Heart right ventricle (tissue), 16 donors: ENCODE data around the gene TSPAN17. TPM values are rescaled to one million over a fixed set of nuclear protein-coding genes. Genes with fewer than 3 reads are reported as not detected.

Experiments used
- ATAC-seq, 8 donors: fragments of 200-7000 bp; cut with Tn5 transposase; one replicate each; pipeline ENCODE4 v1.9.1; 2020; ENCODE audit warnings: mild to moderate bottlenecking in 8 of 8, moderate library complexity in 8 of 8, moderate number of reproducible peaks in 1 of 8
- DNase-seq, 2 donors: peaks; one replicate each; pipeline ENCODE4 v3.0.0-alpha.2; 2020
- H3K27ac ChIP-seq, 10 donors: fragments of 200-600 bp; sonication (generic) in 2 of 10; one replicate each; pipeline versions ENCODE4 v1.5.0 to v1.8.0; 2020 to 2022; ENCODE audit warnings: mild to moderate bottlenecking in 3 of 10
- H3K27me3 ChIP-seq, 7 donors: fragments of 200-600 bp; one replicate each; pipeline ENCODE4 v1.8.0; 2021 to 2022; ENCODE audit warnings: mild to moderate bottlenecking in 2 of 7
- H3K36me3 ChIP-seq, 9 donors: fragments of 200-600 bp; sonication (generic) in 1 of 9; one replicate each; pipeline versions ENCODE4 v1.5.0 to v1.8.0; 2020 to 2022; ENCODE audit warnings: mild to moderate bottlenecking in 2 of 9
- H3K4me1 ChIP-seq, 9 donors: fragments of 200-600 bp; sonication (generic) in 1 of 9; one replicate each; pipeline versions ENCODE4 v1.5.0 to v1.8.0; 2020 to 2022; ENCODE audit warnings: mild to moderate bottlenecking in 4 of 9
- H3K4me3 ChIP-seq, 10 donors: fragments of 200-600 bp; sonication (generic) in 2 of 10; one replicate each; pipeline versions ENCODE4 v1.5.0 to v1.8.0; 2020 to 2022; ENCODE audit warnings: mild to moderate bottlenecking in 7 of 10, moderate library complexity in 2 of 10
- H3K9me3 ChIP-seq, 11 donors: fragments of 200-600 bp in 10 of 11; sonication (generic) in 2 of 11; one replicate each; pipeline versions ENCODE4 v1.5.0 to v1.8.0; 2013 to 2022; ENCODE audit warnings: mild to moderate bottlenecking in 2 of 11, control low read depth in 1 of 11, moderate library complexity in 1 of 11
- WGBS, 2 donors: extraction: QIAGEN DNeasy Blood & Tissue Kit; methylation state at CpG; one replicate each; pipeline ENCODE4 v1.1.7; 2013; ENCODE audit warnings: inconsistent platforms in 1 of 2; 5-methylcytosine and 5-hydroxymethylcytosine counted together
- intact Hi-C, 10 donors: fragments of 100-400 bp; cut with DNase I; formaldehyde crosslinking; loops; one replicate each; pipeline versions ENCODE4 v1.11.1 to v1.14.2; 2022
- polyA plus RNA-seq, 2 donors: library from polyadenylated mRNA; stranded (reverse); fragments of 200-250 nt; gene quantifications; one replicate each; pipeline ENCODE4 v1.2.3, GENCODE V29; 2013
- total RNA-seq, 10 donors: library from RNA; stranded (reverse); fragmentation: NEBNext Ultra II Directional in 3 of 10; extraction: Animal tissue kit (Norgen Biotek cat#: 25700) in 3 of 10; gene quantifications; one replicate each; pipeline versions ENCODE4 v1.2.1 to v1.2.4, GENCODE V29; 2021 to 2023
- TF ChIP-seq, protein P1 (sequence below), 9 donors: fragments of 200-600 bp; sonication (generic) in 2 of 9; IDR thresholded peaks; one replicate each; pipeline versions ENCODE4 v1.5.0 to v1.8.0; 2021 to 2022; ENCODE audit warnings: antibody characterized with exemption in 9 of 9, mild to moderate bottlenecking in 5 of 9, moderate library complexity in 1 of 9
- donor health status: Arrhythmogenic right ventricular cardiomyopathy.
- donor health status: ischemic (EF 13 %, LVEDD 7.1; RV severe dilation, severe dysfunction).
- donor health status: healthy with polysubstance abuse.
- donor health status: DM: no; HTN: yes; CAD: no.
- donor health status: DM: no; HTN: no; CAD: no.
- donor health status: ischemic (EF 25% LVEDD 6.9; RV normal size, moderate dysfunction).
- donor health status: ischemic (EF 25% LVEDD 5.7; RV mildly dilated, moderate dysfunction).
- donor health status: healthy.
- donor health status: DM: yes; HTN: yes; CAD: no.
- donor health status: Ischemic cardiomyopathy.
- donor health status: ischemic (EF 35%, LVEDD 5.7; RV mildly dilated, moderate dysfunction).
- donor health status: nonischemic (EF 11% LVEDD 7.7; RV severe dilation, severe dysfunction).
- donor health status: DM: yes; HTN: yes; CAD: no.
- donor health status: PGD.
- donor health status: ischemic (EF 29% LVEDD 5.4; RV normal size, mild dysfunction).
- donor health status: nonischemic (EF 23%, LVEDD 6.1; RV moderate dilation, normal function).

The TSPAN17 gene
- total and polyA plus RNA-seq, 12 donors, result 13.2 to 48.3 (median 27.3) TPM

DNA sequence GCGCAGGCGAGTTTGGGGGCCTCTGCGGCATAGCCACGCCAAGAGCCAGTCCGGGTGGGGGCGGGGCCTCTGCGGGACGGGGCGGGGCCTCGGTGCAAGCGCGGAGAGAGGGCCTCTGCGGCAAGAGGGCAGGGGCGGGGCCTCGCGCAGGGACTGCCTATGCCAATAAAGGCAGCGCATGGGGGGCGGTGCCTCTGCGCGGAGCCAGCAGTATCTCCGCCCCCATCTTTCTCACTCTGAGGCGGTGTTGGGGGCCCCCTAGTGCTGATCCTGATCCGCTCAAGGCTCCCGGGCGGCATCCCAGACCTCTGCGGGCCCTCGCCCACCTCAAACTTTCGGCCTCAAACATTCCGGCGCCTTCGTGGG is 28.1 kb upstream of the TSPAN17 start:
- 2 to 3% methylated on average over 31 of the region's 31 CpGs for WGBS, 2 donors
- DNase-seq (peak; percentile 45 to 52), ATAC-seq (peak; percentile 55 to 76 (median 72))
- Histone ChIP-seq H3K27me3 (peaks cover 9 to 97% (median 90%) of the 10 kb centered on the region in 7 donors), H3K27ac (no peak overlapping the region), H3K4me1 (peaks cover 0 to 29% (median 23%) of the 10 kb centered on the region in 9 donors), H3K9me3 (no peaks in the 10 kb centered on the region), H3K36me3 (no peaks in the 10 kb centered on the region), H3K4me3 (no peak overlapping the region)
- intact Hi-C loops, result no loop called here
- TF ChIP-seq, protein P1, sequence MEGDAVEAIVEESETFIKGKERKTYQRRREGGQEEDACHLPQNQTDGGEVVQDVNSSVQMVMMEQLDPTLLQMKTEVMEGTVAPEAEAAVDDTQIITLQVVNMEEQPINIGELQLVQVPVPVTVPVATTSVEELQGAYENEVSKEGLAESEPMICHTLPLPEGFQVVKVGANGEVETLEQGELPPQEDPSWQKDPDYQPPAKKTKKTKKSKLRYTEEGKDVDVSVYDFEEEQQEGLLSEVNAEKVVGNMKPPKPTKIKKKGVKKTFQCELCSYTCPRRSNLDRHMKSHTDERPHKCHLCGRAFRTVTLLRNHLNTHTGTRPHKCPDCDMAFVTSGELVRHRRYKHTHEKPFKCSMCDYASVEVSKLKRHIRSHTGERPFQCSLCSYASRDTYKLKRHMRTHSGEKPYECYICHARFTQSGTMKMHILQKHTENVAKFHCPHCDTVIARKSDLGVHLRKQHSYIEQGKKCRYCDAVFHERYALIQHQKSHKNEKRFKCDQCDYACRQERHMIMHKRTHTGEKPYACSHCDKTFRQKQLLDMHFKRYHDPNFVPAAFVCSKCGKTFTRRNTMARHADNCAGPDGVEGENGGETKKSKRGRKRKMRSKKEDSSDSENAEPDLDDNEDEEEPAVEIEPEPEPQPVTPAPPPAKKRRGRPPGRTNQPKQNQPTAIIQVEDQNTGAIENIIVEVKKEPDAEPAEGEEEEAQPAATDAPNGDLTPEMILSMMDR (IDR thresholded peaks at IDR 0.05), result peak in 4 of 9 donors; percentile 22 to 43 (median 33)

- intact Hi-C loops, result no loop called here
- ATAC-seq, result no peak
- 12 to 19% methylated on average over 58 to 59 of the region's 59 CpGs for WGBS, 2 donors
- Histone ChIP-seq H3K27me3 (peaks cover 9 to 97% (median 91%) of the 10 kb centered on the region in 7 donors), H3K4me3 (peak overlapping the region in 1 of 10 donors; percentile 14), H3K9me3 (no peaks in the 10 kb centered on the region), H3K27ac (no peak overlapping the region), H3K36me3 (no peaks in the 10 kb centered on the region), H3K4me1 (peaks cover 0 to 29% (median 23%) of the 10 kb centered on the region in 9 donors)
- TF ChIP-seq, protein P1 (IDR thresholded peaks at IDR 0.05), result no peak
- DNase-seq, result no peak
These were observed 27.5 kb upstream of the TSPAN17 start for GRCh38 chr5:176619569-176620332.

GRCh38 chr5:176620333-176620981 is 26.8 kb upstream of the TSPAN17 start:
- TF ChIP-seq, protein P1 (IDR thresholded peaks at IDR 0.05), result no peak
- Histone ChIP-seq H3K4me3 (peak overlapping the region in 1 of 10 donors; percentile 14), H3K27ac (no peak overlapping the region), H3K9me3 (no peaks in the 10 kb centered on the region), H3K27me3 (peaks cover 9 to 97% (median 91%) of the 10 kb centered on the region in 7 donors), H3K36me3 (no peaks in the 10 kb centered on the region), H3K4me1 (peaks cover 0 to 29% (median 23%) of the 10 kb centered on the region in 9 donors)
- intact Hi-C loops, result no loop called here
- ATAC-seq (peak in 6 of 8 donors; percentile 13 to 29 (median 22)), DNase-seq (no peak)
- 5 to 6% methylated on average over 32 of the region's 32 CpGs for WGBS, 2 donors

- no peaks in the 10 kb centered on the region for H3K9me3 ChIP-seq
- intact Hi-C loops, result no loop called here
- 31 to 36% methylated on average over 13 of the region's 13 CpGs for WGBS, 2 donors
- TF ChIP-seq, protein P1 (IDR thresholded peaks at IDR 0.05), result no peak
- H3K4me1 ChIP-seq, result peaks cover 0 to 29% (median 23%) of the 10 kb centered on the region in 9 donors
- no peaks in the 10 kb centered on the region for H3K36me3 ChIP-seq
- no peak overlapping the region for H3K4me3 ChIP-seq
- no peak overlapping the region for H3K27ac ChIP-seq
- peaks cover 9 to 96% (median 91%) of the 10 kb centered on the region in 7 donors for H3K27me3 ChIP-seq
- DNase-seq (no peak), ATAC-seq (peak in 5 of 8 donors; percentile 21 to 43 (median 29))
These were observed 25.6 kb upstream of the TSPAN17 start for GRCh38 chr5:176621661-176622079.
